ENCODE results near the gene MRPL12. TPM values are rescaled to one million over a fixed set of nuclear protein-coding genes. Genes with fewer than 3 reads are reported as not detected.

MRPL12 gene
- total and polyA plus RNA-seq, 2 of the 13 experiments (the other 11 are each of a cell fraction or from before 2014, with no cell fraction given) = 39.1 to 94.1 TPM

DNA sequence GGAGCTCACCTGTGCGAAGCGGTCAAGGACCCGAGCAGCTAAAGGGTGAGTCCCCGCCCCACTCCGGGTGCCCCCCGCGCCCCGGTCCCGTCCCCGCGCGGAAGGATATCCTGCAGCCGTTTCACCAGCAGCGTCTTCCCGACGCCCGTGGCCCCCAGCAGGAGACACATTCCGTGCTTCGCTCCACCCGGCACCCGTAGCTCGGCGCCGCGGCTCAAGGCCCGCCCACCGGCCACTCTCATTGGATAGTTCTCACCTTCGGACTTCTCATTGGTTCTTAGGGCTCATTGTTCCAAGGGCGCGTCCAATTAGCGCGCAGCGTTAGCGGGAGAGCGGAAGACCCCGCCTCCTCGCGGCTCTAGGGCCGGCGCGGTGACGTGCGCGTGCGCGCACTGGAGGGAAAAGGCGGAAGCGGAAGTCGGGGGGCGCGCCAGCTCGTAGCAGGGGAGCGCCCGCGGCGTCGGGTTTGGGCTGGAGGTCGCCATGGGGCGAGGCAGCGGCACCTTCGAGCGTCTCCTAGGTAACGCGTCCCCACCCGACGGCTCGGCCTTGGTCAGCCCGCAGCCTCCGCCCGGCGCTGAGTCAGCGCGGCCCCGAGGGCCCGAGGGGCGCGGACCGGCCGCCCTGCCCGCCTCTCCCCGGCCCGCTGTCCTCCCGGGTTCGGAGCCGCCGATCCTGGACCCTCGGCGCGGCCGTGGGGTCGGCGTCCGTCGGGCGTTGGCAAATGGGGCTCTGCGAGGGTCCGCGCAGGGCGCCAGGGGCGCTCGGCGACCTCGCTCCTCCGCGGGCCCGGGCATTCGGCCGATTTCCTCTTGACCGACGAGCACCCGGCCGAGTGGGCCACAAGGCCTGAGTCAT is 19.4 kb upstream of the MRPL12 start, which contains the start of the genes ARL16 and HGS (continued):
- TF ChIP-seq, protein P1, sequence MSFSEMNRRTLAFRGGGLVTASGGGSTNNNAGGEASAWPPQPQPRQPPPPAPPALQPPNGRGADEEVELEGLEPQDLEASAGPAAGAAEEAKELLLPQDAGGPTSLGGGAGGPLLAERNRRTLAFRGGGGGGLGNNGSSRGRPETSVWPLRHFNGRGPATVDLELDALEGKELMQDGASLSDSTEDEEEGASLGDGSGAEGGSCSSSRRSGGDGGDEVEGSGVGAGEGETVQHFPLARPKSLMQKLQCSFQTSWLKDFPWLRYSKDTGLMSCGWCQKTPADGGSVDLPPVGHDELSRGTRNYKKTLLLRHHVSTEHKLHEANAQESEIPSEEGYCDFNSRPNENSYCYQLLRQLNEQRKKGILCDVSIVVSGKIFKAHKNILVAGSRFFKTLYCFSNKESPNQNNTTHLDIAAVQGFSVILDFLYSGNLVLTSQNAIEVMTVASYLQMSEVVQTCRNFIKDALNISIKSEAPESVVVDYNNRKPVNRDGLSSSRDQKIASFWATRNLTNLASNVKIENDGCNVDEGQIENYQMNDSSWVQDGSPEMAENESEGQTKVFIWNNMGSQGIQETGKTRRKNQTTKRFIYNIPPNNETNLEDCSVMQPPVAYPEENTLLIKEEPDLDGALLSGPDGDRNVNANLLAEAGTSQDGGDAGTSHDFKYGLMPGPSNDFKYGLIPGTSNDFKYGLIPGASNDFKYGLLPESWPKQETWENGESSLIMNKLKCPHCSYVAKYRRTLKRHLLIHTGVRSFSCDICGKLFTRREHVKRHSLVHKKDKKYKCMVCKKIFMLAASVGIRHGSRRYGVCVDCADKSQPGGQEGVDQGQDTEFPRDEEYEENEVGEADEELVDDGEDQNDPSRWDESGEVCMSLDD (CRISPR knock-in tag; IDR thresholded peaks at IDR 0.05; ENCODE audit: borderline replicate concordance) = peak; percentile 41; the same call in 1 of the 2 replicates
- no peak for TF ChIP-seq JUN (CRISPR knock-in tag; IDR thresholded peaks at IDR 0.05)
- peak; percentile 73 for TF ChIP-seq YY1 (IDR thresholded peaks at IDR 0.05; ENCODE audit: insufficient read depth, insufficient replicate concordance, low read depth, low read length)
- TF ChIP-seq ZNF776 (CRISPR knock-in tag; IDR thresholded peaks at IDR 0.05) = no peak
- 0 out of 2 replicates have a peak, but pooled peaks have one; percentile 71 for TF ChIP-seq ZBTB42 (CRISPR knock-in tag; IDR thresholded peaks at IDR 0.05)
- TF ChIP-seq CENPX (CRISPR knock-in tag; IDR thresholded peaks at IDR 0.05) = no peak
- peak; percentile 40; the same call in 1 of the 2 replicates for TF ChIP-seq GFI1 (CRISPR knock-in tag; IDR thresholded peaks at IDR 0.05; ENCODE audit: borderline replicate concordance)
- peak; percentile 93 for TF ChIP-seq ZFP90 (CRISPR knock-in tag; IDR thresholded peaks at IDR 0.05; ENCODE audit: borderline replicate concordance)
- no peak for TF ChIP-seq ARID2 (CRISPR knock-in tag; IDR thresholded peaks at IDR 0.05; ENCODE audit: borderline replicate concordance)
- 0 out of 2 replicates have a peak, but pooled peaks have one; percentile 62 for TF ChIP-seq ZNF234 (CRISPR knock-in tag; conservative IDR thresholded peaks at IDR 0.05)
- TF ChIP-seq TARDBP (CRISPR knock-in tag; IDR thresholded peaks at IDR 0.05) = peak; percentile 81
- peak; percentile 79 for TF ChIP-seq ZNF350 (CRISPR knock-in tag; IDR thresholded peaks at IDR 0.05; ENCODE audit: borderline replicate concordance, low read depth)
- TF ChIP-seq ZNF766 (CRISPR knock-in tag; IDR thresholded peaks at IDR 0.05; ENCODE audit: borderline replicate concordance) = no peak
- TF ChIP-seq CHD4 (IDR thresholded peaks at IDR 0.05; ENCODE audit: borderline replicate concordance, low read length) = no peak
- peak; percentile 90; the same call in 1 of the 2 replicates for TF ChIP-seq SALL2 (CRISPR knock-in tag; IDR thresholded peaks at IDR 0.05)
- TF ChIP-seq, protein P2, sequence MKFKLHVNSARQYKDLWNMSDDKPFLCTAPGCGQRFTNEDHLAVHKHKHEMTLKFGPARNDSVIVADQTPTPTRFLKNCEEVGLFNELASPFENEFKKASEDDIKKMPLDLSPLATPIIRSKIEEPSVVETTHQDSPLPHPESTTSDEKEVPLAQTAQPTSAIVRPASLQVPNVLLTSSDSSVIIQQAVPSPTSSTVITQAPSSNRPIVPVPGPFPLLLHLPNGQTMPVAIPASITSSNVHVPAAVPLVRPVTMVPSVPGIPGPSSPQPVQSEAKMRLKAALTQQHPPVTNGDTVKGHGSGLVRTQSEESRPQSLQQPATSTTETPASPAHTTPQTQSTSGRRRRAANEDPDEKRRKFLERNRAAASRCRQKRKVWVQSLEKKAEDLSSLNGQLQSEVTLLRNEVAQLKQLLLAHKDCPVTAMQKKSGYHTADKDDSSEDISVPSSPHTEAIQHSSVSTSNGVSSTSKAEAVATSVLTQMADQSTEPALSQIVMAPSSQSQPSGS (CRISPR knock-in tag; IDR thresholded peaks at IDR 0.05) = peak; percentile 31; the same call in 1 of the 2 replicates
- TF ChIP-seq KDM1A (CRISPR knock-in tag; IDR thresholded peaks at IDR 0.05) = no peak
- TF ChIP-seq NFIC (IDR thresholded peaks at IDR 0.05; ENCODE audit: low read length) = no peak
- TF ChIP-seq RCOR2 (CRISPR knock-in tag; IDR thresholded peaks at IDR 0.05) = no peak
- TF ChIP-seq SNRNP70 (IDR thresholded peaks at IDR 0.05; ENCODE audit: low read depth, low read length) = no peak
- no peak for TF ChIP-seq NFE2L1 (CRISPR knock-in tag; IDR thresholded peaks at IDR 0.05; ENCODE audit: borderline replicate concordance)
- no peak for TF ChIP-seq MTA3 (CRISPR knock-in tag; IDR thresholded peaks at IDR 0.05)
- TF ChIP-seq SOX13 (IDR thresholded peaks at IDR 0.05) = no peak
- peak in 1 of 2 experiments; percentile 37; a peak in 2 of 4 replicates for TF ChIP-seq SOX13 (CRISPR knock-in tag; conservative IDR thresholded peaks at IDR 0.05 in 1 of 2, IDR thresholded peaks at IDR 0.05 in 1 of 2)

Measured in HepG2 (cell line).